Panc1 (cell line): Measurements from ENCODE around the gene HORMAD2.

Experiments
- POLR2AphosphoS5 ChIP-seq: IDR thresholded peaks from 2 replicates; pipeline ENCODE4 v1.6.1; 2012; ENCODE audit warnings: mild to moderate bottlenecking, low read depth, low read length, moderate library complexity
- TCF7L2 ChIP-seq: IDR thresholded peaks from 2 replicates; pipeline ENCODE4 v1.6.1; 2011; ENCODE audit warnings: mild to moderate bottlenecking, low read depth, low read length, inconsistent platforms
- TF ChIP-seq, protein P1 (sequence below): fragments of 450-650 bp; IDR thresholded peaks from 2 replicates; pipeline ENCODE4 v1.5.1; 2017; ENCODE audit warnings: mild to moderate bottlenecking

DNA sequence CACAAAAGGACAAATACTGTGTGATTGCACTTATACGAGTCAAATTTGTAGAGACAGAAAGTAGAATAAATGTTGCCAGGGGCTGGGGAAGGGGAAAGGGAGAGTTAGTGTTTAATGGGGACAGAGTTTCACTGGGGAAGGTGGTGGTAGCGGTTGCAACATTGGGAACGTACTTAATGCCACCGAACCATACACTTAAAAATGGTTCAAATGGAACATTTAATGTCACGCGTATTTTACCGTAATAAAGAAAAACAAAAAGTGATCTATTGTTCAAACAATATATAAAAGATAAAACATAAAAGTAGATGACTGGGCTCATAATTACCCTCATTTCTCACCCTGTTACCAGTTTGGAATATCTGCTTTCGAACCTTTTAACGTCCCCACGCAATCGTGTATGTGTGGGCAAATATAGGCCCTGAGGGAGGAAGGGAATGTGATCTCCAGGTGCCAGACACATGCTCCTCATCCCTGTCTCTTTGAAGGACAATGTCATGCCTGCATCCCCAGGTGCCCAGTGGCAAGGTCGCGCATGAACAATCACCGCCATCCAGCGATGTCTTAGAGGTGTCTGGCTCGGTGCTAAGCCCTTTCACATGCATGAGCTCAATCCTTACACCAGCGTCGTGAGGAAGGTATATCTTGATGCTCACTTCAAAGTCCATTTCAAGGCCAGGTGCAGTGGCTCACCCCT is 131.0 kb downstream of the HORMAD2 start:
- TF ChIP-seq, protein P1, sequence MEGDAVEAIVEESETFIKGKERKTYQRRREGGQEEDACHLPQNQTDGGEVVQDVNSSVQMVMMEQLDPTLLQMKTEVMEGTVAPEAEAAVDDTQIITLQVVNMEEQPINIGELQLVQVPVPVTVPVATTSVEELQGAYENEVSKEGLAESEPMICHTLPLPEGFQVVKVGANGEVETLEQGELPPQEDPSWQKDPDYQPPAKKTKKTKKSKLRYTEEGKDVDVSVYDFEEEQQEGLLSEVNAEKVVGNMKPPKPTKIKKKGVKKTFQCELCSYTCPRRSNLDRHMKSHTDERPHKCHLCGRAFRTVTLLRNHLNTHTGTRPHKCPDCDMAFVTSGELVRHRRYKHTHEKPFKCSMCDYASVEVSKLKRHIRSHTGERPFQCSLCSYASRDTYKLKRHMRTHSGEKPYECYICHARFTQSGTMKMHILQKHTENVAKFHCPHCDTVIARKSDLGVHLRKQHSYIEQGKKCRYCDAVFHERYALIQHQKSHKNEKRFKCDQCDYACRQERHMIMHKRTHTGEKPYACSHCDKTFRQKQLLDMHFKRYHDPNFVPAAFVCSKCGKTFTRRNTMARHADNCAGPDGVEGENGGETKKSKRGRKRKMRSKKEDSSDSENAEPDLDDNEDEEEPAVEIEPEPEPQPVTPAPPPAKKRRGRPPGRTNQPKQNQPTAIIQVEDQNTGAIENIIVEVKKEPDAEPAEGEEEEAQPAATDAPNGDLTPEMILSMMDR: no peak
- TF ChIP-seq POLR2AphosphoS5: no peak
- no peak for TF ChIP-seq TCF7L2
